HEK293 (cell line): ENCODE data around the gene EEF2K.

Experiments
- CTCF ChIA-PET: fragments of 350-600 bp; formaldehyde crosslinking; extraction: SDS; loops from one replicate; lab custom pipeline; 2021; ENCODE audit warnings: antibody characterized with exemption; lab: Yijun Ruan, JAX
- POLR2A ChIA-PET: fragments of 300-600 bp; formaldehyde crosslinking; extraction: SDS; loops from one replicate; lab custom pipeline; 2020; ENCODE audit warnings: antibody characterized with exemption, inconsistent platforms; lab: Yijun Ruan, JAX
- H3K27ac ChIP-seq: fragments of 200-500 bp; sonication (Bioruptor generic); 2 replicates; pipeline ENCODE4 v1.5.1; 2014; ENCODE audit warnings: low read depth, low read length, control low read depth, inconsistent platforms; ENCODE audit errors: extremely low read depth
- H3K36me3 ChIP-seq, 2 experiments: fragments of 200-500 bp in 1 of 2; sonication (Bioruptor generic) in 1 of 2; 1 replicate in 1 of 2; 2 replicates in 1 of 2; pipeline ENCODE4 v1.5.1; 2014 to 2017; ENCODE audit warnings: inconsistent platforms in 2 of 2, low read length in 2 of 2; ENCODE audit not compliant: control insufficient read depth in 2 of 2, insufficient read depth in 1 of 2
- H3K4me1 ChIP-seq: fragments of 200-500 bp; sonication (Bioruptor generic); 2 replicates; pipeline ENCODE4 v1.5.1; 2014; ENCODE audit warnings: mild to moderate bottlenecking, low read length, inconsistent platforms; ENCODE audit not compliant: control insufficient read depth, insufficient read depth
- H3K4me3 ChIP-seq: 2 replicates; pipeline ENCODE4 v1.5.1; 2011; ENCODE audit warnings: low read depth, mild to moderate bottlenecking, control low read depth, low read length, moderate library complexity
- H3K9me3 ChIP-seq: fragments of 200-500 bp; sonication (Bioruptor generic); 2 replicates; pipeline ENCODE4 v1.5.1; 2014; ENCODE audit warnings: low read depth, low read length, inconsistent platforms; ENCODE audit not compliant: control insufficient read depth, insufficient read depth
- ELK4 ChIP-seq: IDR thresholded peaks from 2 replicates; pipeline ENCODE4 v1.6.1; 2011; ENCODE audit warnings: mild to moderate bottlenecking, low read depth, low read length, borderline replicate concordance
- KLF1 ChIP-seq: fragments of 450-650 bp; formaldehyde crosslinking; IDR thresholded peaks from 2 replicates; pipeline ENCODE4 v1.5.1; 2016; ENCODE audit warnings: missing biosample characterization, missing genetic modification characterization
- PATZ1 ChIP-seq: fragments of 450-650 bp; formaldehyde crosslinking; IDR thresholded peaks from 2 replicates; pipeline ENCODE4 v1.5.1; 2016; ENCODE audit warnings: missing biosample characterization, missing genetic modification characterization
- ZBTB48 ChIP-seq: fragments of 450-650 bp; formaldehyde crosslinking; IDR thresholded peaks from 2 replicates; pipeline ENCODE4 v1.5.1; 2016; ENCODE audit warnings: missing biosample characterization, missing genetic modification characterization
- ZBTB49 ChIP-seq: fragments of 450-650 bp; formaldehyde crosslinking; IDR thresholded peaks from 2 replicates; pipeline ENCODE4 v1.5.1; 2016; ENCODE audit warnings: missing biosample characterization, missing genetic modification characterization, low read depth
- ZBTB6 ChIP-seq: fragments of 450-650 bp; formaldehyde crosslinking; IDR thresholded peaks from 2 replicates; pipeline ENCODE4 v1.5.1; 2017; ENCODE audit warnings: missing biosample characterization, missing genetic modification characterization
- ZNF112 ChIP-seq: fragments of 450-650 bp; formaldehyde crosslinking; IDR thresholded peaks from 2 replicates; pipeline ENCODE4 v1.5.0; 2017; ENCODE audit warnings: missing biosample characterization, missing genetic modification characterization
- ZNF140 ChIP-seq: fragments of 450-650 bp; formaldehyde crosslinking; IDR thresholded peaks from 2 replicates; pipeline ENCODE4 v1.5.1; 2016; ENCODE audit warnings: missing biosample characterization, missing genetic modification characterization
- ZNF311 ChIP-seq: fragments of 450-650 bp; formaldehyde crosslinking; IDR thresholded peaks from 2 replicates; pipeline ENCODE4 v1.5.1; 2017; ENCODE audit warnings: missing biosample characterization, missing genetic modification characterization, borderline replicate concordance
- ZNF335 ChIP-seq: fragments of 450-650 bp; formaldehyde crosslinking; conservative IDR thresholded peaks from 2 replicates; pipeline ENCODE4 v1.5.1; 2016; ENCODE audit warnings: missing biosample characterization, missing genetic modification characterization
- ZNF433 ChIP-seq: fragments of 450-650 bp; formaldehyde crosslinking; IDR thresholded peaks from 2 replicates; pipeline ENCODE4 v1.5.1; 2016; ENCODE audit warnings: missing biosample characterization, missing genetic modification characterization, low read depth
- ZNF488 ChIP-seq: fragments of 450-650 bp; formaldehyde crosslinking; IDR thresholded peaks from 2 replicates; pipeline ENCODE4 v1.5.1; 2016; ENCODE audit warnings: missing biosample characterization, missing genetic modification characterization
- ZNF580 ChIP-seq: fragments of 450-650 bp; formaldehyde crosslinking; IDR thresholded peaks from 2 replicates; pipeline ENCODE4 v1.5.1; 2016; ENCODE audit warnings: missing biosample characterization, missing genetic modification characterization
- ZNF610 ChIP-seq: fragments of 450-650 bp; formaldehyde crosslinking; IDR thresholded peaks from 2 replicates; pipeline ENCODE4 v1.5.1; 2016; ENCODE audit warnings: missing biosample characterization, missing genetic modification characterization, borderline replicate concordance
- ZNF645 ChIP-seq: fragments of 450-650 bp; formaldehyde crosslinking; IDR thresholded peaks from 2 replicates; pipeline ENCODE4; 2016; ENCODE audit warnings: missing biosample characterization, missing genetic modification characterization
- ZNF654 ChIP-seq: fragments of 450-650 bp; formaldehyde crosslinking; IDR thresholded peaks from 2 replicates; pipeline ENCODE4 v1.5.1; 2016; ENCODE audit warnings: low read depth, missing biosample characterization, missing genetic modification characterization
- ZNF692 ChIP-seq: fragments of 450-650 bp; formaldehyde crosslinking; IDR thresholded peaks from 2 replicates; pipeline ENCODE4 v1.5.1; 2016; ENCODE audit warnings: missing biosample characterization, missing genetic modification characterization
- ZNF76 ChIP-seq: fragments of 450-650 bp; formaldehyde crosslinking; IDR thresholded peaks from 2 replicates; pipeline ENCODE4; 2016; ENCODE audit warnings: low read depth, missing biosample characterization, missing genetic modification characterization, borderline replicate concordance

EEF2K gene

GRCh38 chr16:22186517-22186916 is 19.6 kb upstream of the EEF2K start:
- TF ChIP-seq PATZ1 (0 out of 2 replicates have a peak, but pooled peaks have one; percentile 16), ZNF692 (tag by site-specific recombination) (no peak), KLF1 (tag by site-specific recombination) (no peak), ZBTB49 (tag by site-specific recombination) (no peak), ZNF433 (tag by site-specific recombination) (no peak), ZNF311 (tag by site-specific recombination) (no peak), ZNF140 (tag by site-specific recombination) (no peak), ELK4 (no peak), ZNF488 (tag by site-specific recombination) (no peak), ZNF76 (tag by site-specific recombination) (no peak), ZNF580 (0 out of 2 replicates have a peak, but pooled peaks have one; percentile 26), ZBTB6 (tag by site-specific recombination) (no peak), ZNF654 (peak; percentile 48), ZNF610 (no peak), ZNF335 (tag by site-specific recombination) (no peak), ZNF112 (tag by site-specific recombination) (no peak), ZBTB48 (tag by site-specific recombination) (no peak), ZNF645 (tag by site-specific recombination) (no peak)
- TF ChIP-seq, all 188 proteins: peak for 3
- H3K9me3 ChIP-seq, result no peaks in the 10 kb centered on the region
- H3K4me1 ChIP-seq, result peaks cover 2% of the 10 kb centered on the region; the same call in 1 of the 2 replicates
- CTCF ChIA-PET, result interaction anchor here (0.6 to 5.0 kb wide), 12 partner anchors 33 to 477 kb away, joined by 3 to 60 read pairs (median 4); no protein-coding TSS in a partner anchor
- no peak overlapping the region for H3K4me3 ChIP-seq
- POLR2A ChIA-PET, result interaction anchor here (0.7 kb wide), 1 partner anchor 62 kb away, joined by 5 read pairs; no protein-coding TSS in a partner anchor
- H3K36me3 ChIP-seq, result no peaks in the 10 kb centered on the region
- no peak overlapping the region for H3K27ac ChIP-seq
